NCI-H226 (cell line): ENCODE measurements around the gene WDR11.
A peak's percentile ranks its signal among the peaks of the same experiment; 100 is the strongest.

Experiments used
- DNase-seq: peaks from one replicate; pipeline ENCODE4 v3.0.0-alpha.2; 2015

WDR11 gene, protein sequence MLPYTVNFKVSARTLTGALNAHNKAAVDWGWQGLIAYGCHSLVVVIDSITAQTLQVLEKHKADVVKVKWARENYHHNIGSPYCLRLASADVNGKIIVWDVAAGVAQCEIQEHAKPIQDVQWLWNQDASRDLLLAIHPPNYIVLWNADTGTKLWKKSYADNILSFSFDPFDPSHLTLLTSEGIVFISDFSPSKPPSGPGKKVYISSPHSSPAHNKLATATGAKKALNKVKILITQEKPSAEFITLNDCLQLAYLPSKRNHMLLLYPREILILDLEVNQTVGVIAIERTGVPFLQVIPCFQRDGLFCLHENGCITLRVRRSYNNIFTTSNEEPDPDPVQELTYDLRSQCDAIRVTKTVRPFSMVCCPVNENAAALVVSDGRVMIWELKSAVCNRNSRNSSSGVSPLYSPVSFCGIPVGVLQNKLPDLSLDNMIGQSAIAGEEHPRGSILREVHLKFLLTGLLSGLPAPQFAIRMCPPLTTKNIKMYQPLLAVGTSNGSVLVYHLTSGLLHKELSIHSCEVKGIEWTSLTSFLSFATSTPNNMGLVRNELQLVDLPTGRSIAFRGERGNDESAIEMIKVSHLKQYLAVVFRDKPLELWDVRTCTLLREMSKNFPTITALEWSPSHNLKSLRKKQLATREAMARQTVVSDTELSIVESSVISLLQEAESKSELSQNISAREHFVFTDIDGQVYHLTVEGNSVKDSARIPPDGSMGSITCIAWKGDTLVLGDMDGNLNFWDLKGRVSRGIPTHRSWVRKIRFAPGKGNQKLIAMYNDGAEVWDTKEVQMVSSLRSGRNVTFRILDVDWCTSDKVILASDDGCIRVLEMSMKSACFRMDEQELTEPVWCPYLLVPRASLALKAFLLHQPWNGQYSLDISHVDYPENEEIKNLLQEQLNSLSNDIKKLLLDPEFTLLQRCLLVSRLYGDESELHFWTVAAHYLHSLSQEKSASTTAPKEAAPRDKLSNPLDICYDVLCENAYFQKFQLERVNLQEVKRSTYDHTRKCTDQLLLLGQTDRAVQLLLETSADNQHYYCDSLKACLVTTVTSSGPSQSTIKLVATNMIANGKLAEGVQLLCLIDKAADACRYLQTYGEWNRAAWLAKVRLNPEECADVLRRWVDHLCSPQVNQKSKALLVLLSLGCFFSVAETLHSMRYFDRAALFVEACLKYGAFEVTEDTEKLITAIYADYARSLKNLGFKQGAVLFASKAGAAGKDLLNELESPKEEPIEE

DNA sequence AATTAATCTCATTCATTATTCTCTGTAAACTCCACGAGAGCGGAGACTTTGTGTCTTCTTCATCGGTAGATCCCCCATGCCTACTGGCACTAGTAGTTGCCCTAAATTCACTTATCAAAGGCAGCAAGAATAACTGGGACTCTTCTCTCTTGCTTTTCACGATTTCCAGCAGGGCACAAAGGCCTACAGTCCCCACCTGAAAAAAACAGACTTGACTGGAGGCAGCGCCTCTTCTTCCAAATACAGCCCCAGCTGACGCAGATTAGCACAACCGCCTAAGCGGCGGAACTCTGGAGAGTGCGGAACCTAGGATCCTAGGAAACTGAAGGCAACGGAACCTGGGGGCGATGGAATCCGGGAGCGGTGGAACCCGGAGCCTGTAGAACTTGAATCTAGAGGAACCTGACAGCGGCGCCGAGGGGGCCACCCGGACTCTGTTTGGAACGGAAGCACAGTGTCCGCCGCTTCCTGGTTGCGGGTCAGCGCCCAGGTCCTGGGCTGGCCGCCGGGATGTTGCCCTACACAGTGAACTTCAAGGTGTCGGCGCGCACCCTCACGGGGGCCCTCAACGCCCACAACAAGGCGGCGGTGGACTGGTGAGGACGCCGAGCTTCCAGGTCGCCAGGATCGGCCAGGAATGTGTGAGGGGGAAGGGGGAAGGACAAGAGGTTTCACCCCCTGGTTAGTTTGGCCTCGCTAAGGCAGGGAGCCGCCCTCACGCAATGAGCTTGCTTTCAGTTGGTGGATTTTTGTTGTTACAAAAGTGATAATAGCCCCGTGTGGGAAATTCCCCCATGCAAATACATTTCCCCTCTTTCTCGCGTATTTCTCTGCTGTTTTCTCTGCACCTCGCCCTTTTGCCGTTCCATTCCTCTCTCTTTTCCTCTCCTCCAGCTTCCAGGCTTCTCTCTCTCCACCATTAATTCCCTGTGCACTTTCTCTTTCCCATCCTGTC lies at the start of gene WDR11:
Gene WDR11 (plus strand): TSS at position 452 of the 955 bp plus-strand sequence. CDS start 59 bp downstream, at position 511.
- DNase-seq = peak; percentile 74

DNA sequence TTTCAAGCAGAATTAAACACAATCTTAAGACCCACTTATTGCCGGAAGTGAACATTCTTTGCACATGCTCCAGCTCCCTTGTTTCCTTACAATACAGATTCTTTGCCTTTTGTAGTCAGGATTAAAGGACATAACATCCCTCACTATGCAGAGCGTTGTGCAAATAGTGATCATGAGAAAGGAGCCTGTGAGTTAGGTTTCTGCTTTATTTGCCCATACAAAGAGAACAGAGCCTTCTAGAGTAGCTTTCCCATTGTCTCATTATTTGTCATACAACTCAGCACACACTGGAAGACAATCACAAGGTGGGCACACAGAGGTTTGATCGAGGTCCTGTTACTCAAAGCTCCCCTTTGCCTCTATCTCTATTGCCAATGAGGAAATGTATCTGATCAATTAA lies 48.2 kb upstream of the WDR11 start:
- DNase-seq = no peak

DNA sequence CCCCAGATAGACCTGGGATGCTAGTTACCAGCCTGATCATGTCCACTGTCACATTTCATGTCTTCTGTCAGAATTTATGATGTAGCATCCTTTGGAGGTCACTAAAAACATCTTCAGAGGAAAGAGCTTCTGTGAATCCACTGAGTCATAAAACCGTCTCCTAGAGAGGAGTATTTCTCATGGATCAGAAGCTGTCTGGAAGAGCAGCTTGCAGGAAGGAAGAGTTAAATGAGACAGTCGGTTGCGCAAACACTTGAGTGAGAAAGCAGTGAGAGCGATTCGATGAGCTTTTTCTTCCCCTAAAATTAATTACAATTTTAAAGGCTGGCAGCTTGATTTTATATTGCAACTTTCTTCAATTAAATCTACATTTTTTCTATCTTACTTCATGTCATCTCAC lies 47.2 kb upstream of the WDR11 start:
- DNase-seq = no peak

DNA sequence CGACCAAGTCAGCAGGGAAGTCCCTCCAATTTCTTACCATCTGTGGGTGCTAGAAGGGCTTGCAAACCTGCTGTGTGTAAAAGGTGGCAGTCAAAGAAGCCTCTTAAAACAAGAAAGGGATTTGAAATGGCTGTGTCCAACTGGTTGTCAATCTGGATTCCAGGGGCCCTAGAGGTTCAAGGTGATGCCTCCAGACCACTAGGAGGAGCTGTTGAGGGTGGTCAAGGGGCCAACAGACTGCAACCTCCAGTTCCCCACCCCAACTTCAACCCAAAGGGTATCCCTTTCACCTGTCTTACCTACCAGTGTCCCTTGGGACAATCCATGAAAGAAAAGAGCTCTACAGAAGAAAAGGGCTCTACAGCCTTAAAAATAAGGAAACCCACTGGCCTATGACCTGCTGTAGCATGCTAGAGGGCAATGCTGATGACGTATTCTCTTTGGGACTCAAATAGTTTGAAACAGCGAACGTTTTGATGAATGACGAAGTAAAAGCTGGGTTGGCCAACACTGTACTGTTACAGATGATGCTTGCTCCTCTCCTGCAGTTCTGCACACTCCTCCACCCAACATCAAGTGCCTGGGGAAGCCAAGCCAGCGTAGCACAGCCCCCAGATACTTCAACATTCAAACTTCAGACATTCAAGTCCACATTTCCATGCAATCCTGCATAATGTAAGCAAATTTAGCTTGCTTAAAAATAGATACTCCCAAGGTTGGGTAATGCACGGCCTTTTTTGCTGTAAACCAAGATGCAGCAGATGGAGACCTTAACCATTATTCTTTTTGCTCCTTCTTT lies 45.9 kb upstream of the WDR11 start:
- no peak for DNase-seq

DNA sequence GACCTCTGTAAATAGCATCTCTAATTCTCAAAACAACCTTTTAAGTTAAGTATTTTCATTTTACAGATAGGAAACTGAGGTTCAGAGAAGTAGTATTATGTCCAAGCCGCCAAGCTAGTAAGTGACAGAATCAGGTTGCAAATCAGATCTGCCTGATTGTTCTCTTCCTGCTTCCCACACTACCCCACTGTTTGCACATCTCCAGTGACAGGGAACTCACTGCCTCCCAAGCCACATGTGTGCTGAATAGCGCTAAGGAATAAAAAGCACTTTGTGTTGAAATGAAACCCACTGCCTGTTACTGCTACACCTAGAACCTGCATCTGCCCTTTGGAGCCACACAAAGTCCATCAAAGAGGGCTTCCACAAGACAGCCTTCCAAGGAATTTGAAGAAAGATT lies 45.1 kb upstream of the WDR11 start:
- no peak for DNase-seq

DNA sequence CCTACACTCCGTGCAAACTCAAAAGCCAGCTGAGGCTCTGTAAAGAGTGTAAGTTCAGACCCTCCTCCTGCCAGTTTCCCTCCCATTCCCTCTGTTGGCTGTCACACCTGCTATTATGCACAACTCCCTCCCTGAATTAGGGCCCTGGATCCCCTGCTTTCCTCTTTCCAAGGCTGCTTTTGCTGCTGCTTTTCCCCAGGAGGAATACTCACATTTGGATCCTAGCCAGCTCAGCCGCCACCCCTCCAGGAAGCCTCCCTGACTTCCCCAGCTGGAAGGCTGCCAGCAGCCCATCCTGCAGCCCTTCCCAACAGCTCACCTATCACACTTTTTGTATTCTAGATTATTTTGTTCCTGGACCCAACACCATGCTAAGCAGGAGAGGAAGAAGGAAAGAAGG lies 40.9 kb upstream of the WDR11 start:
- no peak for DNase-seq

DNA sequence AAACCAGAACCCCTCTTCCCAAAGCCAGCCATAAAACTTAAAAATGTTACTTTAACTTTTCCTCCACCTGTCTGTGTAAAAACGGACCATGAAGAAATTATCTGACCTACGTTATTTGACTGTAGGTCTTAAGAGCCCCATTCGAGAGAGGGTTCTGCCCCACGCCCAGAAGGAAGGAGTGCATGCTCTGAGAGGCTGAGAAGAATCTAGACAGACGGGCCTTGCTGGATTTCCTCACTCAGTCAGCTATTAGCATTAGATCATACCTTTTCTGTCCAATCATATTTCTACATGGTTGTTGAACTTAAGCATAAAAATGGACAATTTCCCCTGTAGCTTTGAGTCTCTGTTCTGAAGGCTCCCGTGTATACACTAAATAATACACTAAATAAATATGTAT lies 38.1 kb upstream of the WDR11 start:
- DNase-seq = no peak

DNA sequence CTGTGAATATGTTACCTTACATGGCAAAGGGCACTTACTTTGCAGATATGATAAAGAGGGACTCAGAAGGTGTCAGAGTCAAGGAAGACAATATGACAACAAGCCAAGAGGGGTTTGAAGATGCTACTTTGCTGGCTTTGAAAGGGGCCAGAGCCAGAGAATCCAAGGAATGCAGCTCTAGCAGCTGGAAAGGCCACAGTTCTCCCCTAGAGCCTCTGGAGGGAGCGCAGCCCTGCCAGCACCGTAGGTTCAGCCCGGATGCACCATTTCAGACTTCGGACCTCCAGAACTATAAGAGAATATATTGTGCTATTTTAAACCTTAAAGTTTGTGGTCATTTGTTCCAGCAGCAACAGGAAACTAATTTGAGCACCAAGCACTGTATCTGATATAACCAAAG lies 32.9 kb upstream of the WDR11 start:
- no peak for DNase-seq

DNA sequence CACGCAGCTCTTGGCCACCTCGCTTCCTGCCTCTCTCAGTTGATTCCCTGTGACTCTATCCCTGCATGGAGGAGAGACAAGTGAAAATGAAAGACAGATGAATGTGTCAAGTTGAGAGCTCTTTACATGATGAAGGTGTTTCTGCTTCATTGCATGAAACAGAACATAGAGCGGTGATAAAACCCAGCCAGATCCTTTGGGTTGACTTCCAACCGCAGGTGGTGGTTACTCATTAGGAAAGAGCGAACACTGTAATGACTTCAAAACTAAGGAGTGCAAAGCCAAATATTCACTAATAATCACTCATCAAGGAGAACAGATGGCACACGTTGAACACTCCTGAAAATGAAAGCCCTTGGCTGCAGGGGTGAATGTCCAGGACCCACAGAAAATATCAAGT lies 31.8 kb upstream of the WDR11 start:
- DNase-seq = no peak

DNA sequence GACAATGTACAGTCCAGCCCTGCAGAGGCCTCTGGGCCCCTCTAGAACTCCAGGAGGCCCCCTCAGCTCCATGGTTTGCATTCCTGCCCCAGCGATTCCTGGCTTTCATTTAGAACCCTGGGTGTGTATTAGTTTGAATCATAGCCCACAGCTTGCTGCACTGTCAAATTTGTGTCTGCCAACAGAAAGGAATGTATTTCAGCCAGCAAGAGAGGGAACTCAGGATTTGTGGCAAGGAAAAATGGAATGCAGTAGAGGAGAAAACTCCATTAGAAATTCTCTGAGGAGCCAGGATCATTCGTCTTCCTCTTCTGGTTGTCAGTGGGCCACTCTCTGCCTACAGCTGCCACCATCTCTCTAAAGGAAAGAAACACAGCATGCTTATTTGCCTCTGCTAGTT lies 27.9 kb upstream of the WDR11 start:
- DNase-seq = no peak

DNA sequence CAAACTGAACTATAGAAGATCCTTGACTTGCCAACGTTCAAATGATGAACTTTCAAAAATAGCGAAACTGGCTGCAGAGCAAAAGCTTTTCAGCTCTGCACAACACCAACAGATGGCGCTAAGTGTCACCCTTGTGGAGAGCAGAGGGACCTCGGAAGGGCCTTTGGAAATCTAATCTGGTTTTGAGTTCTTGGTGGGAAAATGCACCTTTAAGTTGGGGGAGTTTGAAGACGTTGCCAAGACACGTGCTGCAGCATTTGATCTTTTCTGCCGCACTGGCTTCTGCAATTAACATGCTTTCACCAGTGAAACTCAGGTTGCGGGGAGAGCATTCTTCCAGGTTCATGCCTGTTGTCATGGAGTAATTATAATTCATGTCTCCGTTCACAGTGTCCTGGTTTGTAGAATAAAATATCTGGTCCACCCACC lies 26.3 kb upstream of the WDR11 start:
- DNase-seq = no peak

DNA sequence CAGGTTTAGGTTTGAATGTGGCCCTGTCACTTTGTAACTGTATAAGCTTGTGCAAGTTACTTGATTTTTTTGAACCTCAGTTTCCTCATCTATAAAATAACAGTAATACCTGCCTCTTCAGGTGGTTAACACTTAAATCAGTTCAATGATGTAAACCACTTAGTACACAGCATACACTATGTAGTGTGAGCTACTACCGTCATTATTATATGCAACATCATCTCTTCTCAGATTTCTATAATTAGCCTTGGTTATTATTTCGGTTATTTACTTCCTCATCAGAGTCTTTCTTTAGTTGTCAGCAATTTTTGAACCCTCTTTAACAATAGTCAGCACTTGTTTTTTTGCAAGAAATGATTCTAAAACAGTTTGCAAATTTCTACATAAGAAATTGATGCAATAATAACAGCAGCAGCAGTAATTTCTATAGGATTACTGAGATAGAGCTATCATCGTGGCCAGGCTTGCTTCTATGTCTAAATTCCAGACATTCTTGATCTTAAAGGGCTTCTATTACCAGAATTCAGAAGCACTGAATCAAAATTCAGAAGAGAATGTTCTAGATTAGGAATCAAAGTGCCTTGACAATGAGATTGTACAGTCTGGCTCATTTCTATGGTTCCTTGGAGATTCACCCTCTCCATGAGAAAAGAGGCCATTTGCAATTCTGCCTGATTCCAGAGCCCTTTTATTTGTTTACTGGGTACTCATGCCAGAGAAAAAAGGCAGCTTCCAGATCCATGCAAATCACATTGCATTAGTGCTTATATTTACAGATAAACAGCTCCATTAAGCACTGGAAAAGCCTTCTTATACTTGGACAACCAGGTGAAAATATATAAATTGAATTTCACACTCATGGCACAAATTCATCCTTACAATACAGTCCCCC lies 25.0 kb upstream of the WDR11 start:
- DNase-seq = no peak

DNA sequence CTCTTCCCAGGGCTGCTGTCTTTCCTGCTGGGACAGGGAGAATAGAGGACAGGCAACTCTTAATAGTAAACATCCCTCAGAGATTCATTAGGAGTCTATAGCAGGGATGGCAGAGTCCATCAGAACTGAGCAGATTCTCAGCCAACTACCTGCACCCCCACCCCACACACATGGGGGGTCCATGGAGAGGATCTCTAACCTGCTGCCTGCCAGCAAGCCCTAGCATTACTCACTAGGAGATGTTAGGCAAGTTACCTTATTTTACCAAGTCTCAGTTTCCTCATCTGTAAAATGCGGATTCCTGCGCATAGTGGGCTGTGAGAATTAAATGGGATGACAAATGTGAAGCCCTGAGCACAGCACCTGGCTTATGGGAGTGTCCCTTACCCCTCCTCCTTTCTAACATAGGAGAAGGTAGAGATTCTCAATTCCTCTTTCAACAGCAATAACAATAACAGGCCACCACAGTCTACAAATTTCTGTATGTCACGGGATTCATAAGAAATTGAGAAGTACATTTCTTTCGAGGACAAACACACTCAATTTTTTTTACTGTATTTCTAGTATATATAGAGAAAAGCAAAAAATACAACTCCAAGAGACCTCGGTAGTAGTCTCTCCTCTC lies 23.8 kb upstream of the WDR11 start:
- no peak for DNase-seq

DNA sequence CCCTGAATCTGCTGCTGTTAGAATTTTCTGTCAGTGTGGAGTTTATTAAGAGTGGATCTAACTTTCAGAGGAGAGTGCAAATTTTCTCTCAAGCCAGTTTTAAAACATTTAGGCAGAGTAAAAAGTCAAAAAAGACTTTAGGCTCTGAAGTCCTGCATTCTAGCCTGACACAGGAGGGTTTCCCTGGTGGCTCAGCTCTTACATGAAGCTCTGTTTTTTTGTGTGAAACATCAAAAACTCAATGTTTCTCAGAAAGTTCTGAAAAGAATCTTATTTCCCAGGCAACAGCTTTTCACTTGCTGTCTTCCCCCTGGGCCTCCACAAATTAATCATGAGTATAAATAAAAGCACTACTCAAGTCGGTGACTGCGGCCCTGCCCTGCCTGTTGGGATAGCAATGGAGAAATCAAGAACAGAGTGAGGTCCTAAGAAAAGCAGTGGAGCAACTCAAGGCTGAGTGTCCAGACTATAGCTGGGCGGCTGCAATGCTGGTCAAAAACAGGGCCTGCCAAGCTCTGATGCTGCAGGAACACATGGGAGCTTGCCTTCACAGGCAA lies 22.3 kb upstream of the WDR11 start:
- DNase-seq = no peak

DNA sequence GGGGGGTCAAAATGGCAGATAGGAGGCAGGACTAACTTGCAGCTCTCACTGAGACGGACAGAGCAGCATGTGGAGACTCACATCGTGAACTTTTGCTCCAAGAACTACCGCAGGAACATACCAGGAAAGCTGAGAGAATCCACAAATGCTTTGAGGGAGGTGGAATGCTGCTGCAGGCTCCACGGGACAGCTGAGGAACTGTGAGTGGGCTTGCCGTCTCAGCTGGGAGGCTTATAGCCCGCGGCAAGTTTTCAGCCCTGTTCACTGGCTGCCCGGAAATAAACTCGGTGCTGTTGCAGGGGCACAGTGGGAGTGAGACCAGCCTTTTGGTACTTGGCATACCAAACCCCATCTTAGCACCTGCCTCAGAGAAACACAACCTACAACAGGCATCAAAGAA lies 19.1 kb upstream of the WDR11 start:
- no peak for DNase-seq

DNA sequence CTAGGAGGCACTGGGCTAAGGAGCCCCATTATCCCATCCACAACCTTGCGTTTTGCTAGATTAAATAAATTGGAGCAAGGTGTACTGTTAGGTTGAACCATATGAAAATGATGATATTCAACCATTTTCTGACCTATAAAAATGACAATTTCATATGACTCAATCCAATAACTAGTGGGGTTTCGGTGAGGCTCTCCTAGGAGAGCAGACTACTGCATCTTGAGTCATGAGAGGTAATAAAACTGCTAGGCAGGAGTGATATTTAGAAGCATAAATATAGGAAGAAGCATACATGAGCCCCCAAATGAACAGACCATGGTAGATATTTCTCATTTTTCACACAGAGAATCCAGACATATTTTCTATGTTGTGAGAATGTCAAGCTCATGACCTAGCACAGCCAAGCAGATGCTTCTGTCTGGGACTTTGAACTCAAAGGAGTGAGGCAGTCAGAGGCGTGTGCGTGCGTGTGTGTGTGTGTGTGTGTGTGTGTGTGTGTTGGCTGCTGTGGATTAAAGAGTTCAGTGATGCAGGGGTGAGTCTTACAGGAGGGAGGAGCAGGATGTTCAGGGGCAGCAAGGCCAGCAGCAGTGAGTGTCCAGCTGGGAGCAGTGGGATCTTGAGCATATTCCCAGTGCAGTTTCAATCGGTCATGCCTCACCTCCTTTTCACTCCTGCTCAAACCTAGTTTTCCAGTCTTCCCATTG lies 17.8 kb upstream of the WDR11 start:
- no peak for DNase-seq

DNA sequence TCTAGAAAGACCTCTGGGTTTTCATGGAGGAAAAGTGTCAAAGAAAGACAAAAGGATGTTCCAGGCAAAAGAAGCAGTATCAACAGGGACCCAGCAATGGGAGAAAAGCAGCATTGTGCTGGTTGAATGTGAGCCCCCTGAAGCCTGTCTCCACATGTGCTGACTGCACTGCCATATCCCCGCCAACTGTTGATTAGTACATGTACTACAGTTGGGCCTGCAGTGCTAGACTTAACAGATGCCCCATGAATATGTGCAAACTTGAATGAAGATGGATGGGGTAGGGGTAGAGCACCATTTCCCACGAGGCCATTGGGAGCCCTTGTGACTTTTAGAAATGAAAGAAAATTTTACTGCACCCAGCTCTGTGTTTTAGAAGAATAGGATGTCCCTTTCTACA lies 15.6 kb upstream of the WDR11 start:
- DNase-seq = no peak

DNA sequence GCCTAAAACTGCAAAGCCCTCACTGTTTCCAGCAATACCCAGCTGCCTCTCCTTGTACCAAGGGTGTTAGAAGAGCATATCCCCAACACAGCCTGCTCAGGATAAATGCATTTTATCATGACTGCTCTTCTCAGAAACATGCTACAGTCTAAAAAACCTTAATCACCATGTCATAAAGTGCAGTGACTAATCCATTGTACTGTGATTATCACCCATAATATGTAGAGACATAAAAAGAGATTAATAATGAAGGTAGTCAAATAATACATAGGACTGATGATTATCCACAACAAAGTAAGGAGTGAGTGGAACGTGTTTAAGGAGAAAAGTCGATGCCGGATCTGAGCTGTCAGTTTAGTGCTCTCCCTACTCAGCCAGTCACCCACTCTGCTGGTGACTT lies 12.2 kb upstream of the WDR11 start:
- DNase-seq = no peak
